Lung (tissue), 12 donors: ENCODE data around the gene IFNL1. TPM values are rescaled to one million over a fixed set of nuclear protein-coding genes. Genes with fewer than 3 reads are reported as not detected.
"Not testable (repeated sequence)": the region's sequence is repeated elsewhere in the genome, so short reads cannot be mapped to it uniquely, and the experiment has no call there.

Source experiments
- ATAC-seq: fragments of 200-7000 bp; cut with Tn5 transposase; one replicate; pipeline ENCODE4 v1.9.1; 2020; ENCODE audit warnings: moderate number of reproducible peaks; ENCODE audit not compliant: insufficient read depth, low FRiP score
- DNase-seq, 3 donors: peaks; one replicate each; pipeline ENCODE4 v3.0.0-alpha.2; 2013 to 2017
- H3K27ac ChIP-seq, 2 donors: one replicate each; pipeline ENCODE4 v1.5.1; 2013; ENCODE audit warnings: mild to moderate bottlenecking in 2 of 2, moderate library complexity in 2 of 2, control low read depth in 1 of 2, inconsistent platforms in 1 of 2, low read depth in 1 of 2, low read length in 1 of 2
- H3K27me3 ChIP-seq, 3 donors: one replicate each; pipeline ENCODE4 v1.5.1; 2013; ENCODE audit warnings: low read length in 2 of 3; ENCODE audit not compliant: control insufficient read depth in 3 of 3, insufficient read depth in 3 of 3
- H3K36me3 ChIP-seq, 4 donors: one replicate each; pipeline ENCODE4 v1.5.1; 2013; ENCODE audit warnings: low read length in 4 of 4, mild to moderate bottlenecking in 1 of 4, moderate library complexity in 1 of 4; ENCODE audit not compliant: control insufficient read depth in 4 of 4, insufficient read depth in 4 of 4
- H3K4me1 ChIP-seq, 5 donors: one replicate each; pipeline ENCODE4 v1.5.1; 2013; ENCODE audit warnings: low read length in 5 of 5, mild to moderate bottlenecking in 2 of 5, moderate library complexity in 1 of 5; ENCODE audit not compliant: control insufficient read depth in 5 of 5, insufficient read depth in 5 of 5
- H3K4me3 ChIP-seq: one replicate; pipeline ENCODE4 v1.5.1; 2013; ENCODE audit warnings: mild to moderate bottlenecking, control low read depth, moderate library complexity
- H3K9ac ChIP-seq, 2 donors: one replicate each; pipeline ENCODE4 v1.5.1; 2013; ENCODE audit warnings: low read length in 2 of 2, control low read depth in 1 of 2; ENCODE audit not compliant: insufficient read depth in 1 of 2
- H3K9me3 ChIP-seq, 4 donors: one replicate each; pipeline ENCODE4 v1.5.1; 2013; ENCODE audit warnings: low read length in 3 of 4, mild to moderate bottlenecking in 1 of 4, moderate library complexity in 1 of 4; ENCODE audit not compliant: control insufficient read depth in 4 of 4, insufficient read depth in 3 of 4
- CTCF ChIP-seq: IDR thresholded peaks from 2 replicates; pipeline ENCODE4 v1.5.1; 2012; ENCODE audit warnings: mild to moderate bottlenecking; ENCODE audit errors: control extremely low read depth, extremely low read depth
- WGBS, 2 donors: extraction: QIAGEN DNeasy Blood & Tissue Kit; methylation state at CpG; one replicate each; pipeline ENCODE4 v1.1.7; 2013; 5-methylcytosine and 5-hydroxymethylcytosine counted together
- polyA plus RNA-seq, 2 donors: library from polyadenylated mRNA; stranded (reverse); fragments of 200-250 nt; gene quantifications; one replicate each; pipeline ENCODE4 v1.2.1, GENCODE V29; 2013
- total RNA-seq, 2 donors: library from RNA; depleted of rRNA in 1 of 2; stranded (reverse); fragments of >200 nt in 1 of 2; gene quantifications; one replicate each; pipeline ENCODE4 v1.2.1, GENCODE V29; 2014 to 2021
- donor health status: control.
- donor health status: control.
- donor health status: Bipolar disorder and iron deficiency.
- donor health status: healthy.
- donor health status: DM: yes; HTN: yes; CAD: no.

IFNL1 gene
- total and polyA plus RNA-seq, 4 donors: 0.17 TPM; not detected in 3

- peaks cover 0 to 3% (median 0%) of the 10 kb centered on the region in 5 donors for H3K4me1 ChIP-seq
- 68 to 82% methylated on average over 9 of the region's 9 CpGs for WGBS, 2 donors
- peaks cover 0 to 4% (median 0%) of the 10 kb centered on the region in 4 donors for H3K9me3 ChIP-seq
- peaks cover 0 to 6% (median 3%) of the 10 kb centered on the region in 3 donors for H3K27me3 ChIP-seq
- no peak overlapping the region for H3K9ac ChIP-seq
- DNase-seq (no peak), ATAC-seq (no peak)
- H3K36me3 ChIP-seq: no peaks in the 10 kb centered on the region
- no peak overlapping the region for H3K27ac ChIP-seq
- no peak for TF ChIP-seq CTCF
- no peak overlapping the region for H3K4me3 ChIP-seq
Measured at GRCh38 chr19:39270036-39270871, 26.0 kb upstream of the IFNL1 start.

GRCh38 chr19:39273859-39274258 lies 22.3 kb upstream of the IFNL1 start:
- DNase-seq, H3K36me3 ChIP-seq, H3K9me3 ChIP-seq, H3K27me3 ChIP-seq, H3K4me3 ChIP-seq, H3K27ac ChIP-seq, H3K4me1 ChIP-seq, ATAC-seq, H3K9ac ChIP-seq: not testable (repeated sequence)
- 88 to 93% methylated on average over 5 of the region's 5 CpGs for WGBS, 2 donors

GRCh38 chr19:39275578-39275977 lies 20.6 kb upstream of the IFNL1 start:
- Histone ChIP-seq H3K9ac (no peak overlapping the region), H3K4me1 (no peaks in the 10 kb centered on the region), H3K9me3 (no peaks in the 10 kb centered on the region), H3K4me3 (no peak overlapping the region), H3K27ac (no peak overlapping the region), H3K27me3 (peaks cover 0 to 5% (median 0%) of the 10 kb centered on the region in 3 donors), H3K36me3 (no peaks in the 10 kb centered on the region)
- DNase-seq: no peak
- no peak for ATAC-seq
- no peak for TF ChIP-seq CTCF
- 87 to 89% methylated on average over 5 of the region's 5 CpGs for WGBS, 2 donors

GRCh38 chr19:39276740-39277139 lies 19.5 kb upstream of the IFNL1 start:
- no peak for DNase-seq
- ATAC-seq: no peak
- no peak for TF ChIP-seq CTCF
- Histone ChIP-seq H3K27me3 (peaks cover 0 to 5% (median 0%) of the 10 kb centered on the region in 3 donors), H3K27ac (no peak overlapping the region), H3K9ac (no peak overlapping the region), H3K9me3 (no peaks in the 10 kb centered on the region), H3K4me3 (no peak overlapping the region), H3K4me1 (no peaks in the 10 kb centered on the region), H3K36me3 (no peaks in the 10 kb centered on the region)
- 95 to 96% methylated on average over 5 of the region's 5 CpGs for WGBS, 2 donors
